ENCODE results near the gene ETS1.

DNA sequence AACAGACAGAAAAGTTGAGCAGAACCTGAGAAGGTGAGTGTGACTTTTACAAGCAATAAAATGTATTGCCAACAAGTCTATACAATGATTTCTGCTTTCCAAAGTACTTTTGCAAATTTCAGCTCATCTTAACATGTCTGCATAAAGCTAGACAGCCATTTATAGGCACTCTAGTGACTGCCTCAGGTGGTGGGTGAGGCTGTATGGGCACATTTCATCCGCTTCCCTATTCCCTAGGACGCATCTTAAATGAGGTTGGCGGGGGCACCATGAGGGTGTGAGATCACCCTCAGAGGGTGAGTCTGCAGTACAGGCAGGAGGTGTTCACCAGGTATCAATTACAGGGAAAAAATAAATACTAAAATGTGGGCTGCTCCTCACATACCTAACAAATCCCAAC, 110.1 kb downstream of the ETS1 start:
- TF ChIP-seq CTCF (IDR thresholded peaks at IDR 0.05; ENCODE audit: poor library complexity) (no peak), EZH2phosphoT487 (IDR thresholded peaks at IDR 0.05; ENCODE audit: low read depth, severe bottlenecking, unreplicated experiment) (no peak)
